IMR-90 (cell line): ENCODE results near the gene CFAP58. TPM values are rescaled to one million over a fixed set of nuclear protein-coding genes. Genes with fewer than 3 reads are reported as not detected.

ENCODE experiments used
- ATAC-seq: fragments of 200-7000 bp; cut with Tn5 transposase; 2 replicates; pipeline ENCODE4 v1.9.1; 2020; ENCODE audit warnings: low read depth, mild to moderate bottlenecking, moderate library complexity
- BruUV-seq: library from RNA; stranded (reverse); fragments of 400-500 nt; replicated peaks from 2 replicates; lab custom pipeline; 2021; lab: Mats Ljungman, UMichigan
- CTCF ChIA-PET: fragments of 300-600 bp; formaldehyde crosslinking; extraction: SDS; loops from one replicate; lab custom pipeline; 2021; ENCODE audit warnings: antibody characterized with exemption; lab: Yijun Ruan, JAX
- POLR2A ChIA-PET: fragments of 300-600 bp; sonication (Branson Sonifier 250); formaldehyde crosslinking; loops from one replicate; lab custom pipeline; 2022; ENCODE audit warnings: antibody characterized with exemption; ENCODE audit not compliant: unreplicated experiment; lab: Charles Lee
- DNase-seq: peaks from one replicate; pipeline ENCODE4 v3.0.0; 2013
- H2AFZ ChIP-seq: replicated peaks from 2 replicates; pipeline ENCODE3; 2013; ENCODE audit warnings: low read length, mild to moderate bottlenecking; ENCODE audit not compliant: poor library complexity
- H2AK5ac ChIP-seq: 2 replicates; pipeline ENCODE4 v1.6.1; 2013; ENCODE audit warnings: low read depth, low read length, inconsistent platforms
- H2AK9ac ChIP-seq: replicated peaks from 2 replicates; pipeline ENCODE3; 2013; ENCODE audit warnings: mild to moderate bottlenecking, low read depth, low read length, moderate library complexity; ENCODE audit not compliant: poor library complexity
- H2BK120ac ChIP-seq: 2 replicates; pipeline ENCODE4 v1.6.1; 2013; ENCODE audit warnings: low read depth, low read length, inconsistent platforms
- H2BK15ac ChIP-seq: 3 replicates; pipeline ENCODE4 v1.6.1; 2013; ENCODE audit warnings: low read depth, low read length, inconsistent platforms
- H2BK20ac ChIP-seq: 2 replicates; pipeline ENCODE4 v1.6.1; 2013; ENCODE audit warnings: low read depth, mild to moderate bottlenecking, inconsistent platforms, low read length, moderate library complexity
- H2BK5ac ChIP-seq: 2 replicates; pipeline ENCODE4 v1.6.1; 2013; ENCODE audit warnings: mild to moderate bottlenecking, low read depth, low read length, inconsistent platforms; ENCODE audit not compliant: poor library complexity, severe bottlenecking
- H3K14ac ChIP-seq: replicated peaks from 2 replicates; pipeline ENCODE4 v1.6.1; 2013; ENCODE audit warnings: low read depth, low read length, inconsistent platforms
- H3K18ac ChIP-seq: 2 replicates; pipeline ENCODE4 v1.6.1; 2013; ENCODE audit warnings: low read depth, low read length, control low read depth
- H3K23ac ChIP-seq: 2 replicates; pipeline ENCODE4 v1.6.1; 2013; ENCODE audit warnings: low read depth, low read length, inconsistent platforms
- H3K27ac ChIP-seq: 2 replicates; pipeline ENCODE4 v1.5.1; 2013; ENCODE audit warnings: mild to moderate bottlenecking, control low read depth, low read length; ENCODE audit not compliant: insufficient read depth
- H3K27me3 ChIP-seq: 2 replicates; pipeline ENCODE4 v1.6.1; 2013; ENCODE audit warnings: low read length; ENCODE audit not compliant: control insufficient read depth, insufficient read depth
- H3K36me3 ChIP-seq: 2 replicates; pipeline ENCODE4 v1.6.1; 2013; ENCODE audit warnings: low read length, mixed read lengths; ENCODE audit not compliant: control insufficient read depth, insufficient read depth
- H3K4ac ChIP-seq: 2 replicates; pipeline ENCODE4 v1.6.1; 2013; ENCODE audit warnings: low read depth, low read length, inconsistent platforms
- H3K4me1 ChIP-seq: 2 replicates; pipeline ENCODE4 v1.6.1; 2013; ENCODE audit warnings: low read length, mixed read lengths; ENCODE audit not compliant: control insufficient read depth, insufficient read depth
- H3K4me2 ChIP-seq: 2 replicates; pipeline ENCODE4 v1.6.1; 2013; ENCODE audit warnings: low read depth, mild to moderate bottlenecking, control low read depth, low read length, moderate library complexity
- H3K4me3 ChIP-seq: 2 replicates; pipeline ENCODE4 v1.5.1; 2013; ENCODE audit warnings: low read depth, mild to moderate bottlenecking, control low read depth, low read length, moderate library complexity; ENCODE audit not compliant: insufficient read depth
- H3K56ac ChIP-seq: 2 replicates; pipeline ENCODE4 v1.6.1; 2013; ENCODE audit warnings: low read length, inconsistent platforms; ENCODE audit not compliant: insufficient read depth; ENCODE audit errors: extremely low read depth
- H3K79me1 ChIP-seq, 2 experiments: 2 replicates each; pipeline ENCODE4 v1.6.1; 2013; ENCODE audit warnings: low read length in 2 of 2, inconsistent platforms in 1 of 2, low read depth in 1 of 2
- H3K9ac ChIP-seq: 2 replicates; pipeline ENCODE4 v1.6.1; 2013; ENCODE audit warnings: low read depth, low read length, control low read depth
- H3K9me1 ChIP-seq: 2 replicates; pipeline ENCODE4 v1.6.1; 2013; ENCODE audit warnings: low read length, inconsistent platforms; ENCODE audit not compliant: insufficient read depth
- H3K9me3 ChIP-seq: 2 replicates; pipeline ENCODE4 v1.6.1; 2013; ENCODE audit warnings: low read length; ENCODE audit not compliant: control insufficient read depth, insufficient read depth
- H4K20me1 ChIP-seq: 2 replicates; pipeline ENCODE4 v1.6.1; 2013; ENCODE audit warnings: low read length, inconsistent platforms; ENCODE audit not compliant: insufficient read depth
- H4K5ac ChIP-seq: 2 replicates; pipeline ENCODE4 v1.6.1; 2013; ENCODE audit warnings: mild to moderate bottlenecking, low read depth, low read length, control low read depth
- H4K8ac ChIP-seq, 2 experiments: 2 replicates each; pipeline ENCODE4 v1.6.1; 2013; ENCODE audit warnings: low read depth in 2 of 2, low read length in 2 of 2, control low read depth in 1 of 2, inconsistent platforms in 1 of 2
- H4K91ac ChIP-seq: 2 replicates; pipeline ENCODE4 v1.6.1; 2013; ENCODE audit warnings: low read depth, low read length, inconsistent platforms; ENCODE audit not compliant: insufficient read depth
- CTCF ChIP-seq: conservative IDR thresholded peaks from 2 replicates; pipeline ENCODE4 v1.5.1; 2012; ENCODE audit warnings: mild to moderate bottlenecking, low read depth, low read length, improper control_type of control experiment
- ELK1 ChIP-seq: fragments of 150-350 bp; IDR thresholded peaks from 2 replicates; pipeline ENCODE4 v1.6.1; 2016; ENCODE audit warnings: low read depth, mild to moderate bottlenecking, low read length, moderate library complexity, borderline replicate concordance
- FOS ChIP-seq: fragments of 150-350 bp; IDR thresholded peaks from 2 replicates; pipeline ENCODE4 v1.6.1; 2016; ENCODE audit warnings: low read depth, low read length
- MAFK ChIP-seq: IDR thresholded peaks from 2 replicates; pipeline ENCODE4 v1.6.1; 2012; ENCODE audit warnings: low read depth, low read length, improper control_type of control experiment
- MAZ ChIP-seq: IDR thresholded peaks from 2 replicates; pipeline ENCODE4 v1.6.1; 2012; ENCODE audit warnings: low read depth, mild to moderate bottlenecking, low read length, improper control_type of control experiment, moderate library complexity, borderline replicate concordance
- MXI1 ChIP-seq: IDR thresholded peaks from 2 replicates; pipeline ENCODE4 v1.6.1; 2012; ENCODE audit warnings: low read depth, mild to moderate bottlenecking, low read length, moderate library complexity, borderline replicate concordance
- NFE2L2 ChIP-seq: fragments of 150-350 bp; IDR thresholded peaks from 2 replicates; pipeline ENCODE4 v1.6.1; 2016; ENCODE audit warnings: low read depth, mild to moderate bottlenecking, low read length
- POLR2A ChIP-seq: IDR thresholded peaks from 2 replicates; pipeline ENCODE4 v1.6.1; 2012; ENCODE audit warnings: mild to moderate bottlenecking, low read depth, low read length
- SMC3 ChIP-seq: fragments of 150-350 bp; IDR thresholded peaks from 2 replicates; pipeline ENCODE4 v1.6.1; 2016; ENCODE audit warnings: low read depth, mild to moderate bottlenecking, antibody characterized with exemption, low read length, moderate library complexity
- USF2 ChIP-seq: fragments of 150-350 bp; IDR thresholded peaks from 2 replicates; pipeline ENCODE4 v1.6.1; 2017; ENCODE audit warnings: mild to moderate bottlenecking, antibody characterized with exemption, low read length, low read depth
- WGBS, 2 experiments: methylation state at CpG; one replicate each; pipeline versions ENCODE4 v1.1.5 to v1.1.7; 2013; ENCODE audit warnings: missing lambda C conversion rate in 2 of 2; ENCODE audit not compliant: insufficient read length in 1 of 2; ENCODE audit errors: extremely low coverage in 2 of 2; 5-methylcytosine and 5-hydroxymethylcytosine counted together
- dilution Hi-C: fragments of 300-500 bp; cut with HindIII; formaldehyde crosslinking; loops from one replicate; pipeline ENCODE4 v1.14.3; 2018; ENCODE audit warnings: low sequenced_read_pairs; ENCODE audit not compliant: unreplicated experiment
- in situ Hi-C: fragments of 300-500 bp; cut with MboI; formaldehyde crosslinking; loops from 3 replicates; pipeline ENCODE4 v1.14.3; 2019; ENCODE audit warnings: low sequenced_read_pairs, inconsistent platforms, mixed read lengths
- intact Hi-C: fragments of 100-400 bp; cut with micrococcal nuclease; formaldehyde crosslinking; loops from 2 replicates; pipeline ENCODE4 v1.10.0; 2022
- polyA plus RNA-seq, 3 experiments: library from polyadenylated mRNA; depleted of rRNA; stranded (reverse); fragments of >200 nt; gene quantifications; 2 replicates each; pipeline ENCODE4 v1.2.3, GENCODE V29; 2012; ENCODE audit warnings: low replicate concordance in 1 of 3
- total RNA-seq: library from RNA; depleted of rRNA; stranded (reverse); fragments of >200 nt; gene quantifications from 2 replicates; pipeline ENCODE4 v1.2.3, GENCODE V29; 2012

The CFAP58 gene
- total and polyA plus RNA-seq, 2 of the 4 experiments (the other 2 are of a cell fraction): 0.36 to 0.72 TPM

GRCh38 chr10:104359811-104360210 is 6.2 kb downstream of the CFAP58 start:
- no peak overlapping the region for H4K91ac ChIP-seq
- H4K20me1 ChIP-seq: no peaks in the 10 kb centered on the region
- dilution Hi-C loops: no loop called here
- no peak overlapping the region for H3K4me2 ChIP-seq
- DNase-seq (no peak), ATAC-seq (no peak)
- H3K56ac ChIP-seq: no peak overlapping the region
- no peaks in the 10 kb centered on the region; the same call in 1 of the 2 replicates for H3K27me3 ChIP-seq
- H2AK9ac ChIP-seq: no peak overlapping the region
- H2BK15ac ChIP-seq: no peak overlapping the region
- no peak overlapping the region for H2BK20ac ChIP-seq
- no peak for TF ChIP-seq MAZ
- no peak for TF ChIP-seq ELK1
- TF ChIP-seq FOS: no peak
- no peak for TF ChIP-seq USF2
- TF ChIP-seq SMC3: no peak
- no peak for TF ChIP-seq CTCF
- no peak for TF ChIP-seq POLR2A
- TF ChIP-seq NFE2L2: no peak
- TF ChIP-seq MAFK: no peak
- TF ChIP-seq MXI1: no peak
- in situ Hi-C loops: no loop called here
- no peak overlapping the region for H2AFZ ChIP-seq
- no peak overlapping the region for H3K4ac ChIP-seq
- H3K9me1 ChIP-seq: no peaks in the 10 kb centered on the region
- no CpG with 5 or more reads among the region's 2 CpGs for WGBS, 2 experiments
- H3K14ac ChIP-seq: no peak overlapping the region
- no peak overlapping the region for H3K23ac ChIP-seq
- no peak overlapping the region for H3K18ac ChIP-seq
- H3K9ac ChIP-seq: no peak overlapping the region
- intact Hi-C loops: no loop called here
- no peak overlapping the region for H3K27ac ChIP-seq
- H3K79me1 ChIP-seq: no peaks in the 10 kb centered on the region
- no peaks in the 10 kb centered on the region for H3K4me1 ChIP-seq
- no peak overlapping the region for H2AK5ac ChIP-seq
- no peak overlapping the region for H2BK120ac ChIP-seq
- H3K4me3 ChIP-seq: no peak overlapping the region
- no peak overlapping the region for H4K8ac ChIP-seq
- H2BK5ac ChIP-seq: no peak overlapping the region
- no peak overlapping the region for H4K5ac ChIP-seq
- H3K9me3 ChIP-seq: no peaks in the 10 kb centered on the region
- no peaks in the 10 kb centered on the region for H3K36me3 ChIP-seq
- ChIA-PET CTCF (no interaction called here), POLR2A (no interaction called here)
- no TSS peak for BruUV-seq
